Measurements from ENCODE around the gene EIF4E1B.

The EIF4E1B gene

GRCh38 chr5:176628406-176629228 is 1.9 kb upstream of the EIF4E1B start:
- no peak for DNase-seq (ENCODE audit: low read depth)

- no peak for DNase-seq (ENCODE audit: low read depth)
Measured at GRCh38 chr5:176629317-176629852, 1.1 kb upstream of the EIF4E1B start.

DNA sequence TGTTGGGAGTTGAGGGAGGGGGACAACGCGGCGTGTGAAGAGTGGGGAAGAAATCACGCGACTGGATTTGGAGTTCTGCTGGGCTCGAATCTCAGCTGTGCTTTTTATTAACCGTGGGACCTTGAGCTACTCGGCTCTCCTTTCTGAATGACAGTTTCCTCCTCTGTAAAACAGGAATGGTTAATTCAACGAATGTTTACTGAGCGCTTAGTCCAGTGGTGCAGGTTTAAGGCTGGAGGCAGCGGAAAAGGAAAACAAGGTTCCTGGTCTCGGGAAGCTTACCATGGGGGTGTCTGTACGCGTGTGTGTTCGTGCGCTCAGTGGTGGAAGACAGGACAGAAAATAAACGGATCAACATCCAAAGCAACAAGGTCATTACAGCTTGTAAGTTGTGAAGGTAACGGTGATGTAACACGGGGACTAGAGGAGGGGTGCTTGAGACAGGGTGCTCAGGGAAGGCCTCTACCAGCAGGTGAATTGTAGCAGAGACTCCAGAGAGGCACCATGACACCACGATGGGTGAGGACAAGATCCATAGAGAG is 277 bp downstream of the EIF4E1B start:
- no peak for DNase-seq (ENCODE audit: low read depth)

- no peak for DNase-seq (ENCODE audit: low read depth)
Measured at GRCh38 chr5:176631383-176632200, 1.1 kb downstream of the EIF4E1B start.

DNA sequence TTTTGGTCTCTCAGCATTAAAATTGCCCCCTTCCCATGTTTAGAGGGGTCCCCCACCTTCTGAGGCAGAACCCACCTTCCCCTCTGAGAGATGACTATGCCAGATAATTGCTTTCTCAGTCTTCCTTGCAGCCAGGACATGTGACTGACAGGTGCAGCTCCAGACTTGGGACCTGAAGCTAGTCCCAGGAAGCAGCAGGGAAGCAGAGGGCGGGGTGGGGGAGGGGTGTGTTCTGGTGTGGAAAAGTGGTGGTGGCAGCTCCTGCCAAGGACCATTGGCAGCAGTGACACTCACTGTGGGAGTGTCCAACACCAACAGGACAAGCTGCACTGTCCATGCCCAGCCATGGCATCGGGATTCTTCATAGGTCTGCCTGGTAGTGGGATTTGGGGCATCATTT is 2.3 kb downstream of the EIF4E1B start:
- DNase-seq (ENCODE audit: low read depth), result no peak

DNA sequence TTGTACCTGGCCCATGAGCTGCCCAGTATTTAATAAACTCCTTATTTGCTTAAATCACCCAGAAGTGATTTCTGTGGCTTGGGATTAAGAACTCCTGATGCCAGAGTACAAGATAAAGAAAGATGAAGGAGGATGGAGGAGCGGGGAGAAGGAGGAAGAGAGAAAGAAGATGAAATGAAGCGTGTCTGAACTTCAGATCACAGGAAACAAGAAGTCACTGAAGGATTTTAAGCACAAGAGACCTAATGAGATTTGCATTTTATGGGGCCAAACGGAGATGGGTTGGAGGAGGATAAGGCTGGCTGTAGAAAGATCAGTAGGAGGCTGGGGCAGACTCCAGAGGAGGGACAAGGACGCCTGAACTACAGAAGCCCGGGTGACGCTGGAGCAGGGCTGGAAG is 3.1 kb downstream of the EIF4E1B start:
- DNase-seq (ENCODE audit: low read depth), result no peak

DNA sequence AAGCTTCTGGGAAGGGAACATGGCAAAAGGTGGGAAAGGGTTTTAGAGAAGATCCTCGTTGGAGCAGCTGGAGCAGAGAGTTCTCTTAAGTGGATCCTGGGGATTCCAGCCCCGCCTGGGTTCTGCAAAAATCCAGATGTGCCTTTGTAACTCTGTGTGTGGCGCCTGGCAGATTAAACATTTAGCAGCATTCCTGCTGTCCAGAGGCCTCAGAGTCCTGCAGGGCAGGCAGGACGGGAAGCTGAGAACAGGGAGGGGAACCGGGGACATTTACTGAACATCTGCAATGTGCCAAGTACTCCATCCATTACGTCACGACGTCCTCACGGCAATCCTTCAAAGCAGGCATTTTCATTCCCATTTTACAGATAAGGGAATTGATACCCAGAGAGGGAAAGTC is 6.0 kb downstream of the EIF4E1B start:
- no peak for DNase-seq (ENCODE audit: low read depth)

DNA sequence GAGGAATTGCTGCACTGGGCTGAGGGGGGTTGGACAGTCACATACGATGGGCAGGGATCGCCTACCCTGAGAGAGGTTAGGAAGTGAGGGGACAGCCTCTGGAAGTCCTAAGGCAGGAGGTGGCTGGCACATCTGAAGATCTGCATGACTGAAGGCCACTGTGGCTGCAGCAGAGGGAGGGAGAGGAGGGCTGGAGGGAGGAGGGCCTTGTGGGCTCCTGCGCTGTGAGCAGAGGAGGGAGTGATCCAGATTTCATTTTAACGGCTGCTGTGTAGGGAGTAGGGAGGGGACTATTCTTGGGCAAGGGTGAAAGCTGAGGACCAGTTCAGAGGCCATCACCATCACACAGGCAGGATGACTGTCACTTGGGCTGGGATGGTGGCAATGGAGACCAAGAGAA is 7.1 kb downstream of the EIF4E1B start:
- DNase-seq (ENCODE audit: low read depth), result no peak

- DNase-seq (ENCODE audit: low read depth), result no peak
Measured at GRCh38 chr5:176638437-176638836, 8.0 kb downstream of the EIF4E1B start.

DNA sequence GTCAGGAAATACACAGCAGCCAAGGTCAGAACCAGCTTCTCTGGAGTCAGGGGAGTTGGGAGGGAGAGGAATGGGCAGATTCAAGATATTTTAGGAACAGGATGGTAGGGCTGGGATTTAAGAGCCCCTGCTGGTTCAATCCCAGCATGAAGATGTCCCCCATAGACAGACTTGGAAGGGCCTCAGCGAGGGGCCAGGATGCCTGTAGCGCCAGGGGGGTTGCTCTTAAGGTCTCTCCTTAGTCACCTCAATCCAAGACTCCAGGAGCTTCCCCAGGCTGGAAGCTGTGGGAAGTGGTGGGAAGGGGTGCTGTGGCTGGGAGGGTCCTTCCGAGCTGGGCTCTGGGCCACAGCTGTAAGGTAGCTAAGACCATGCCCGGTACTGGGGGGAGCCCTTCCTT is 8.7 kb downstream of the EIF4E1B start:
- no peak for DNase-seq (ENCODE audit: low read depth)

- no peak for DNase-seq (ENCODE audit: low read depth)
Measured at GRCh38 chr5:176639981-176640380, 9.5 kb downstream of the EIF4E1B start.

- DNase-seq (ENCODE audit: low read depth), result no peak
Measured at GRCh38 chr5:176640616-176641015, 10.1 kb downstream of the EIF4E1B start.

DNA sequence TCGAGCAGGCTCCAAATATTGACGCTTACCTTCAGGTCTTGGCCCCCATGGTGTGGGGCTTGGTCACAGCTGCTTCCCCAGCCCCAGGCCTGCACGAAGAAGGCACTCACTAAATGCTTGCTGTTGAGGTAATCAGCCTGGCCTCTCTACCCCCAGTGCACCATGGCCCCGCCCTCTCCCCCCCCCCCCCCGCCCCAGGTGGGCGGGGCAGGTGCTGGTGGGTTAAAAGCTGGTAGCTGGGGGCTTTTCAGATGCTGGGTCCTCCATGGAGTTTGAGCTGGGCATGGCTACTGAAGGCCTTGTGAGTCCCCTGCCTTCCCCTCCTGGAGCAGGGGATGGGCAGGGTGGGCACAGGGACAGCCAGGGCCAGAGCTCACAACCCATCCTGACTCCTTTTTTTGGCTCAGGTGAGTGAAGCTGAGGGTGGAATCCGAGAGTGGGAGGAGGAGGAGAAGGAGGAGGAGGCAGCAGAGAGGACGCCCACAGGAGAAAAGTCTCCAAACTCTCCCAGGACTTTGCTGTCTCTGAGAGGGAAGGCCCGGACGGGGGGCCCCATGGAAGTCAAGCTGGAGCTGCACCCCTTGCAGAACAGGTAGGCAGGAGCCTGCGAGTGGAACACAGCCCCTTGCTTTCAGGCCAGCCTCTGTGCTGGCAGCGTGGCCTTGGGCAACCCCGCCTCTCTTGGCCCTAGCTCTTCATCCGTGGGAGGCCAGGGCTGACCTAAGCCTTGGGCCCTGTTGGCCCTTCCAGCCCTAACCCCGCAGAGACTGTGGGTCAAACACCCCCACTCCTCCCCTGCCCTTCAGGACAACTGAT is 12.4 kb downstream of the EIF4E1B start:
- DNase-seq (ENCODE audit: low read depth), result no peak

GRCh38 chr5:176643491-176644219 is 13.2 kb downstream of the EIF4E1B start:
- DNase-seq (ENCODE audit: low read depth), result no peak

DNA sequence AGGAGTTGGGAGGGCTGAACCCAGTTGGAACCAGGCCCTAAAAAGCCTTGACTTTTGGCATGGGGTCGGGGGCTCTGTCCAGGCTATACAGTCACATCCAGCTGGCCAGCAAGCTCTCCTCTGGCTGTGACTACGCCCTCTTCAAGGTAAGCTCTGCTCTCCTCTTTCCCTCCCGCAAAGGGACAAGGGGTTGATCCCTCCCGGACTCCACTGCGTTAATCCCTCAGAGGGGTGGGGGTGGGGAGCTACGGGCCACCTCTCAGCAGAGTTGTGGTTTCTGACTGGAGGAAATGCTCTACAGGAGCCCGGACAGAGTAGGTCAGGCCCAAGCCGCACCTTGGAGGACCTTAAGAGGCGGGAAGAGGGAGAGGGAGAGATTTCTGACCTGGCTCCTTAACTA is 13.8 kb downstream of the EIF4E1B start:
- DNase-seq (ENCODE audit: low read depth), result no peak

- no peak for DNase-seq (ENCODE audit: low read depth)
Measured at GRCh38 chr5:176644878-176645670, 14.6 kb downstream of the EIF4E1B start.

DNA sequence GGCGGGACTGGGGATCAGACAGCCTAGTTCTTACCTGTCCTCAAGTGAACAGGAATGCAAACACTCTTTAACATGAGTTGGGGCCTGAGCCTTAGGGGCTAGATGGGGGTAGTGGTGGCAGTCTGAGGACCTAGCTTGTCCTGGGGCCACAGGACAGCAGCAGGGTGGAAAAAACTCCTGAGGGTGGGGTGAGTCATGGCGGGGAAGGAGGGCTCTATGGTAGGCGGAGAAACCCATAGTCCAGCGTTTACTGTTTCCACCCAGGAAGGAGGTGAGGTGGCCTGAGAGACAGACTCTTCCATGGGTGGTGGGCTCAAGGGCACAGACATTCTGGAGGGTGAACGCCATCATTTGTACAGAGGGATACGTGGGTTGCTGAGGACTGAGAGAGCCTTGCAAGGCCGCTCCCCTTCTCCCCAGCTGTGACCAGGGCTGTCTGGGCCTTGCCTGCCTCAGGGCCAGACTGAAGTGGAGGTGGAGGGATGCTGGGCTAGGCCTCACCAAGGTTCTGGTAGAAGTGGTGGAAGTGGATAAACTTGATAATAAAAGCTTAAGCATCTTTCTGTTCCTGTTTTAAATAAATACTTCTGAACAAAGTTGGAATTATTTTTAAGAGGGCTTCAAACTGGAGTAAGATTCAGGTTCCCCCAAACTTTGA is 15.7 kb downstream of the EIF4E1B start:
- no peak for DNase-seq (ENCODE audit: low read depth)

DNA sequence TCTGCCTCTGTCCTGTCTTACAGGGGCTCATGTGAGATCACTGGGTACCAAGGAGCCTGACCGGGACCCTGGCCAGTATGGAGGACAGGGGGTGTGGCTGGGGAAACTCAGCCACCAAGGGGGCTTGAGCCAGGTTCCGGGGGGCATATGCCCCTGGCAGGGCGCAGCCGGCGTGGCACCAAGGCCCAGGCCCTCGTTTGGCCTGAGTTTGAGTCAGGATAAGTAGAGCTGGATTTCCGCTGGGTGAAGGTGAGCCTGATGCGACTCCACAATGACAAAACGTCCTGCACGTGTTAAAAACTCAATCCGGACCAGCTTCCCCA is 16.2 kb downstream of the EIF4E1B start:
- no peak for DNase-seq (ENCODE audit: low read depth)

GRCh38 chr5:176647030-176647842 is 16.8 kb downstream of the EIF4E1B start, which contains the start of gene TSPAN17:
TSS of gene TSPAN17 (plus strand) at chr5:176647484. CDS start at chr5:176647616, 132 bp downstream.
- DNase-seq (ENCODE audit: low read depth), result peak; percentile 100
